ENCODE results near the gene SOX14.
A peak's percentile ranks its signal among the peaks of the same experiment; 100 is the strongest.

SOX14 gene

GRCh38 chr3:137767538-137768360 is 3.6 kb downstream of the SOX14 start:
- Histone ChIP-seq H4K91ac (ENCODE audit: low read depth, low read length, poor library complexity) (no peak overlapping the region), H2BK12ac (ENCODE audit: low read length) (no peak overlapping the region), H2AFZ (ENCODE audit: low read length) (peak overlapping the region; percentile 52), H4K8ac (ENCODE audit: low read depth, low read length) (no peak overlapping the region), H3K4me2 (ENCODE audit: insufficient read depth, low read length, poor library complexity, severe bottlenecking) (peak overlapping the region; percentile 54), H3K27me3 (ENCODE audit: control insufficient read depth in 3 of 3, insufficient read depth in 3 of 3, low read depth in 1 of 3, low read length in 3 of 3) (peaks cover 57 to 100% (median 93%) of the 10 kb centered on the region in 3 experiments), H3K4me3 (ENCODE audit: low read length in 2 of 2) (no peak overlapping the region), H3K14ac (ENCODE audit: low read length) (no peak overlapping the region), H3K27ac (replicated peaks; ENCODE audit: low read length) (no peak overlapping the region), H3K9ac (ENCODE audit: low read depth, low read length, poor library complexity) (no peak overlapping the region), H2BK15ac (ENCODE audit: low read length) (no peak overlapping the region), H3K9me3 (replicated peaks in 1 of 2; ENCODE audit: control insufficient read depth in 2 of 2, insufficient read depth in 1 of 2, low read depth in 1 of 2, low read length in 2 of 2) (no peaks in the 10 kb centered on the region), H3K4me1 (ENCODE audit: control insufficient read depth in 2 of 2, insufficient read depth in 1 of 2, low read depth in 1 of 2, low read length in 2 of 2) (peaks cover 5 to 45% of the 10 kb centered on the region in 2 donors), H3K18ac (ENCODE audit: low read length) (peak overlapping the region; percentile 82), H2BK5ac (ENCODE audit: low read length) (no peak overlapping the region), H3K23ac (ENCODE audit: low read depth, low read length, poor library complexity) (no peak overlapping the region), H3K4ac (ENCODE audit: low read length) (no peak overlapping the region), H3K79me1 (ENCODE audit: low read depth, low read length) (no peaks in the 10 kb centered on the region), H2AK5ac (ENCODE audit: low read depth, low read length) (peak overlapping the region; percentile 88), H2BK120ac (ENCODE audit: low read depth, low read length) (no peak overlapping the region), H3K36me3 (replicated peaks in 1 of 2; ENCODE audit: control insufficient read depth in 2 of 2, insufficient read depth in 2 of 2, low read length in 2 of 2) (no peaks in the 10 kb centered on the region)
- no CpG with 5 or more reads among the region's 36 CpGs for WGBS, 2 donors (ENCODE audit: extremely low coverage in 2 of 2, insufficient read length in 2 of 2, insufficient replicate concordance in 1 of 2)
- DNase-seq (ENCODE audit: low spot score), result no peak

GRCh38 chr3:137768361-137769321 is 4.5 kb downstream of the SOX14 start:
- no peaks in the 10 kb centered on the region for H3K79me1 ChIP-seq (ENCODE audit: low read depth, low read length)
- H3K9ac ChIP-seq (ENCODE audit: low read depth, low read length, poor library complexity), result no peak overlapping the region
- H3K27ac ChIP-seq (replicated peaks; ENCODE audit: low read length), result no peak overlapping the region
- H3K9me3 ChIP-seq (replicated peaks in 1 of 2; ENCODE audit: control insufficient read depth in 2 of 2, insufficient read depth in 1 of 2, low read depth in 1 of 2, low read length in 2 of 2), result no peaks in the 10 kb centered on the region
- peak overlapping the region; percentile 51 for H3K23ac ChIP-seq (ENCODE audit: low read depth, low read length, poor library complexity)
- H2BK5ac ChIP-seq (ENCODE audit: low read length), result no peak overlapping the region
- H4K8ac ChIP-seq (ENCODE audit: low read depth, low read length), result no peak overlapping the region
- no peak for DNase-seq (ENCODE audit: low spot score)
- peaks cover 51 to 100% (median 85%) of the 10 kb centered on the region in 3 experiments for H3K27me3 ChIP-seq (ENCODE audit: control insufficient read depth in 3 of 3, insufficient read depth in 3 of 3, low read depth in 1 of 3, low read length in 3 of 3)
- H3K4me3 ChIP-seq (ENCODE audit: low read length in 2 of 2), result peak overlapping the region in 1 of 2 donors; percentile 23
- no peak overlapping the region for H2BK120ac ChIP-seq (ENCODE audit: low read depth, low read length)
- peak overlapping the region; percentile 69 for H2BK15ac ChIP-seq (ENCODE audit: low read length)
- H3K4me1 ChIP-seq (ENCODE audit: control insufficient read depth in 2 of 2, insufficient read depth in 1 of 2, low read depth in 1 of 2, low read length in 2 of 2), result peaks cover 5 to 42% of the 10 kb centered on the region in 2 donors
- peak overlapping the region; percentile 54 for H3K4me2 ChIP-seq (ENCODE audit: insufficient read depth, low read length, poor library complexity, severe bottlenecking)
- no peak overlapping the region for H3K14ac ChIP-seq (ENCODE audit: low read length)
- H3K36me3 ChIP-seq (replicated peaks in 1 of 2; ENCODE audit: control insufficient read depth in 2 of 2, insufficient read depth in 2 of 2, low read length in 2 of 2), result no peaks in the 10 kb centered on the region
- H4K91ac ChIP-seq (ENCODE audit: low read depth, low read length, poor library complexity), result no peak overlapping the region
- WGBS, 2 donors (ENCODE audit: extremely low coverage in 2 of 2, insufficient read length in 2 of 2, insufficient replicate concordance in 1 of 2), result no CpG with 5 or more reads among the region's 59 CpGs
- H3K4ac ChIP-seq (ENCODE audit: low read length), result no peak overlapping the region
- peak overlapping the region; percentile 88 for H2AK5ac ChIP-seq (ENCODE audit: low read depth, low read length)
- H3K18ac ChIP-seq (ENCODE audit: low read length), result peak overlapping the region; percentile 82
- H2BK12ac ChIP-seq (ENCODE audit: low read length), result no peak overlapping the region
- peak overlapping the region; percentile 52 for H2AFZ ChIP-seq (ENCODE audit: low read length)

DNA sequence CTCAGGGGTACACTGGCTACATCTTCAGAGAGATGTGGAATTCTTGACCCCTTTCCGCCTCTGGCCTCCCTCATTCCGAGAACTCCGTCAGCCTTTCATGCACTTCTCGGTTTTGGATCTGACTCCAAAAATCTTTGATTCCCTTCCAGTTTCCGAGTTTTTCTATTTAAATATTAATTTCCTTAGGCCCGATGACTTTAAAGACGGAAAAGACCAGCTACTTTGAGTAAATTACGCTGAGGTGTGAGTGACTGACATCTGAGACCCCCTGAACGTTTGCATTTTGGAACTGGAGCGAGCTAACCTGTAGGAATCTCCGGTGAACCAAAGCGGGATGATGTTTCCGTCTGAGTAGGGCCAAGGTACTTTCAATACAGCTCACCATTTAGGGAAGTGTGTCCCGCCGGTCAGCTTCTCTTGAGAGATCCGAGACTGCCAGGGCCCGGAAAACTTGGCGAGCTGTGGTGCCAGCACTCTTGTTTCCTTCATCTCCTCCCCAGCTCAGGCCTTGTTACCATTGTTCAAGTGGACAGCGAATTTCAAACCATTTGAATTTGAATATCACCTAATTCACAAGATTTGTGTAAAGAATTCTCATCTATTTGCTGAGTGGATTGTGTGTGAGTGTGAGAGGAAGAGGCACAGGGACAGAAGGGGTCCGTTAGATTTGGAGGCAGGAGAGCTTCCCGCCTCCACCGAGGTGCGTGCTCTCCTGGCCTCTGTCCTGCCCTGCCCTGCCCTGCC is 5.4 kb downstream of the SOX14 start:
- no peaks in the 10 kb centered on the region for H3K79me1 ChIP-seq (ENCODE audit: low read depth, low read length)
- peaks cover 2 to 37% of the 10 kb centered on the region in 2 donors for H3K4me1 ChIP-seq (ENCODE audit: control insufficient read depth in 2 of 2, insufficient read depth in 1 of 2, low read depth in 1 of 2, low read length in 2 of 2)
- H3K23ac ChIP-seq (ENCODE audit: low read depth, low read length, poor library complexity), result peak overlapping the region; percentile 51
- H3K9me3 ChIP-seq (replicated peaks in 1 of 2; ENCODE audit: control insufficient read depth in 2 of 2, insufficient read depth in 1 of 2, low read depth in 1 of 2, low read length in 2 of 2), result no peaks in the 10 kb centered on the region
- H3K27ac ChIP-seq (replicated peaks; ENCODE audit: low read length), result no peak overlapping the region
- DNase-seq (ENCODE audit: low spot score), result no peak
- H2BK12ac ChIP-seq (ENCODE audit: low read length), result no peak overlapping the region
- no peak overlapping the region for H2AFZ ChIP-seq (ENCODE audit: low read length)
- no peaks in the 10 kb centered on the region for H3K36me3 ChIP-seq (replicated peaks in 1 of 2; ENCODE audit: control insufficient read depth in 2 of 2, insufficient read depth in 2 of 2, low read length in 2 of 2)
- no peak overlapping the region for H3K4me3 ChIP-seq (ENCODE audit: low read length in 2 of 2)
- H3K27me3 ChIP-seq (ENCODE audit: control insufficient read depth in 3 of 3, insufficient read depth in 3 of 3, low read depth in 1 of 3, low read length in 3 of 3), result peaks cover 45 to 100% (median 79%) of the 10 kb centered on the region in 3 experiments
- no peak overlapping the region for H2BK120ac ChIP-seq (ENCODE audit: low read depth, low read length)
- no peak overlapping the region for H3K14ac ChIP-seq (ENCODE audit: low read length)
- no peak overlapping the region for H3K9ac ChIP-seq (ENCODE audit: low read depth, low read length, poor library complexity)
- WGBS, 2 donors (ENCODE audit: extremely low coverage in 2 of 2, insufficient read length in 2 of 2, insufficient replicate concordance in 1 of 2), result no CpG with 5 or more reads among the region's 23 CpGs
- H3K4me2 ChIP-seq (ENCODE audit: insufficient read depth, low read length, poor library complexity, severe bottlenecking), result peak overlapping the region; percentile 54
- peak overlapping the region; percentile 88 for H2AK5ac ChIP-seq (ENCODE audit: low read depth, low read length)
- H3K18ac ChIP-seq (ENCODE audit: low read length), result peak overlapping the region; percentile 74
- no peak overlapping the region for H4K91ac ChIP-seq (ENCODE audit: low read depth, low read length, poor library complexity)
- H3K4ac ChIP-seq (ENCODE audit: low read length), result no peak overlapping the region
- peak overlapping the region; percentile 69 for H2BK15ac ChIP-seq (ENCODE audit: low read length)
- H4K8ac ChIP-seq (ENCODE audit: low read depth, low read length), result no peak overlapping the region
- H2BK5ac ChIP-seq (ENCODE audit: low read length), result no peak overlapping the region
